Right lobe of liver (tissue), 6 donors: ENCODE data around the gene TBC1D8. TPM values are rescaled to one million over a fixed set of nuclear protein-coding genes. Genes with fewer than 3 reads are reported as not detected.

Source experiments
- ATAC-seq, 4 donors: fragments of 200-7000 bp; cut with Tn5 transposase; one replicate each; pipeline ENCODE4 v1.9.1; 2020; ENCODE audit warnings: mild to moderate bottlenecking in 4 of 4, moderate library complexity in 4 of 4
- DNase-seq, 3 donors: peaks; one replicate each; pipeline ENCODE4 v3.0.0-alpha.2; 2020
- H3K27ac ChIP-seq, 3 donors: fragments of 200-600 bp; one replicate each; pipeline ENCODE4 v1.8.0; 2022
- H3K27me3 ChIP-seq, 2 donors: fragments of 200-600 bp; one replicate each; pipeline ENCODE4 v1.8.0; 2022
- H3K36me3 ChIP-seq, 4 donors: fragments of 200-600 bp; sonication (generic) in 1 of 4; one replicate each; pipeline versions ENCODE4 v1.5.1 to v1.8.0; 2017 to 2022; ENCODE audit warnings: control low read depth in 1 of 4
- H3K4me1 ChIP-seq, 4 donors: fragments of 200-600 bp; sonication (generic) in 1 of 4; one replicate each; pipeline versions ENCODE4 v1.5.1 to v1.8.0; 2017 to 2022; ENCODE audit warnings: control low read depth in 1 of 4
- H3K4me3 ChIP-seq, 3 donors: fragments of 200-600 bp; one replicate each; pipeline ENCODE4 v1.8.0; 2022
- H3K9me3 ChIP-seq, 4 donors: fragments of 200-600 bp; sonication (generic) in 1 of 4; one replicate each; pipeline versions ENCODE4 v1.5.1 to v1.8.0; 2017 to 2022; ENCODE audit warnings: control low read depth in 1 of 4
- POLR2A ChIP-seq: fragments of 450-650 bp; IDR thresholded peaks from one replicate; pipeline ENCODE4 v1.6.1; 2017; ENCODE audit warnings: antibody characterized with exemption, mild to moderate bottlenecking
- WGBS: methylation state at CpG from one replicate; pipeline ENCODE4 v1.1.6; 2018; ENCODE audit warnings: low coverage, low lambda C conversion rate; ENCODE audit not compliant: insufficient coverage; ENCODE audit errors: missing lambda C conversion rate; 5-methylcytosine and 5-hydroxymethylcytosine counted together
- intact Hi-C, 2 donors: fragments of 100-400 bp; cut with DNase I; formaldehyde crosslinking; loops; one replicate each; pipeline versions ENCODE4 v1.11.2 to v1.14.1; 2022
- total RNA-seq, 6 experiments: library from RNA; depleted of rRNA in 2 of 6; stranded (reverse); fragments of >200 nt in 2 of 6; fragmentation: NEBNext Ultra II Directional in 3 of 6; extraction: Animal tissue kit (Norgen Biotek cat#: 25700) in 3 of 6; gene quantifications; one replicate each; pipeline versions ENCODE4 v1.1.0 to v1.2.4, GENCODE V29; 2016 to 2023
- TF ChIP-seq, protein P1 (sequence below), 4 donors: fragments of 200-600 bp in 3 of 4; fragments of 450-650 bp in 1 of 4; IDR thresholded peaks; one replicate each; pipeline versions ENCODE4 v1.5.1 to v1.8.0; 2016 to 2022; ENCODE audit warnings: antibody characterized with exemption in 4 of 4, mild to moderate bottlenecking in 2 of 4
- donor health status: DM: no; HTN: yes; CAD: no.
- donor health status: DM: no; HTN: no; CAD: no.
- donor health status: DM: no; HTN: no; CAD: no.
- donor health status: DM: no; HTN: yes; CAD: no.
- donor health status: DM: no; HTN: yes; CAD: no.

The TBC1D8 gene
- total RNA-seq, 6 experiments from 2014 or later, result 17.3 to 31.2 (median 21.5) TPM

DNA sequence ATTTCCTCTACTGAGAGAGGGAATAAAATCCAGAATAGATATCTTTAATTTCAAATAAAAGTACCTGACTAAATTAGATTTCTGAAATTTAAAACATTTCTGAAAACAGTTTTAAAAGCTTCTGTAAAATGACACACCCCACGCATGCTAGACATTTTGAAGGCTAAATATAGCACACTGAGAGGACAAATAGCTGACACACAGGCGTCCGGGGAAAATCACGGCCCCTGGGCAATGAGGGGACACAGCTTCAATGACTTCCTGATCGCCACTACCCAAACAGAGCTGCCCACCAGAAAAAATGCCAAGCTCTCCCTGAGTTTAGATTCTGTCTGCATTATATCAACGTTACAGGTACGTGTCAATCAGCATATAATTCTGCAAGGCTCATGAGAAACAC, 10.9 kb downstream of the TBC1D8 start:
- Histone ChIP-seq H3K9me3 (no peaks in the 10 kb centered on the region), H3K27ac (no peak overlapping the region), H3K27me3 (no peaks in the 10 kb centered on the region), H3K36me3 (no peaks in the 10 kb centered on the region), H3K4me1 (peaks cover 0 to 22% (median 5%) of the 10 kb centered on the region in 4 donors), H3K4me3 (no peak overlapping the region)
- intact Hi-C loops, result no loop called here
- 69% methylated on average over 7 of the region's 7 CpGs for WGBS
- TF ChIP-seq, protein P1, sequence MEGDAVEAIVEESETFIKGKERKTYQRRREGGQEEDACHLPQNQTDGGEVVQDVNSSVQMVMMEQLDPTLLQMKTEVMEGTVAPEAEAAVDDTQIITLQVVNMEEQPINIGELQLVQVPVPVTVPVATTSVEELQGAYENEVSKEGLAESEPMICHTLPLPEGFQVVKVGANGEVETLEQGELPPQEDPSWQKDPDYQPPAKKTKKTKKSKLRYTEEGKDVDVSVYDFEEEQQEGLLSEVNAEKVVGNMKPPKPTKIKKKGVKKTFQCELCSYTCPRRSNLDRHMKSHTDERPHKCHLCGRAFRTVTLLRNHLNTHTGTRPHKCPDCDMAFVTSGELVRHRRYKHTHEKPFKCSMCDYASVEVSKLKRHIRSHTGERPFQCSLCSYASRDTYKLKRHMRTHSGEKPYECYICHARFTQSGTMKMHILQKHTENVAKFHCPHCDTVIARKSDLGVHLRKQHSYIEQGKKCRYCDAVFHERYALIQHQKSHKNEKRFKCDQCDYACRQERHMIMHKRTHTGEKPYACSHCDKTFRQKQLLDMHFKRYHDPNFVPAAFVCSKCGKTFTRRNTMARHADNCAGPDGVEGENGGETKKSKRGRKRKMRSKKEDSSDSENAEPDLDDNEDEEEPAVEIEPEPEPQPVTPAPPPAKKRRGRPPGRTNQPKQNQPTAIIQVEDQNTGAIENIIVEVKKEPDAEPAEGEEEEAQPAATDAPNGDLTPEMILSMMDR (IDR thresholded peaks at IDR 0.05), result no peak
- TF ChIP-seq POLR2A, result no peak
- DNase-seq (no peak), ATAC-seq (no peak)

GRCh38 chr2:101139495-101139894, 11.7 kb downstream of the TBC1D8 start:
- Histone ChIP-seq H3K27me3 (no peaks in the 10 kb centered on the region), H3K36me3 (no peaks in the 10 kb centered on the region), H3K9me3 (no peaks in the 10 kb centered on the region), H3K4me1 (peaks cover 0 to 25% (median 7%) of the 10 kb centered on the region in 4 donors), H3K27ac (no peak overlapping the region), H3K4me3 (no peak overlapping the region)
- ATAC-seq, result no peak
- 90% methylated on average over 3 of the region's 4 CpGs for WGBS
- intact Hi-C loops, result no loop called here
- DNase-seq, result no peak
- TF ChIP-seq, protein P1 (IDR thresholded peaks at IDR 0.05), result no peak
- no peak for TF ChIP-seq POLR2A

DNA sequence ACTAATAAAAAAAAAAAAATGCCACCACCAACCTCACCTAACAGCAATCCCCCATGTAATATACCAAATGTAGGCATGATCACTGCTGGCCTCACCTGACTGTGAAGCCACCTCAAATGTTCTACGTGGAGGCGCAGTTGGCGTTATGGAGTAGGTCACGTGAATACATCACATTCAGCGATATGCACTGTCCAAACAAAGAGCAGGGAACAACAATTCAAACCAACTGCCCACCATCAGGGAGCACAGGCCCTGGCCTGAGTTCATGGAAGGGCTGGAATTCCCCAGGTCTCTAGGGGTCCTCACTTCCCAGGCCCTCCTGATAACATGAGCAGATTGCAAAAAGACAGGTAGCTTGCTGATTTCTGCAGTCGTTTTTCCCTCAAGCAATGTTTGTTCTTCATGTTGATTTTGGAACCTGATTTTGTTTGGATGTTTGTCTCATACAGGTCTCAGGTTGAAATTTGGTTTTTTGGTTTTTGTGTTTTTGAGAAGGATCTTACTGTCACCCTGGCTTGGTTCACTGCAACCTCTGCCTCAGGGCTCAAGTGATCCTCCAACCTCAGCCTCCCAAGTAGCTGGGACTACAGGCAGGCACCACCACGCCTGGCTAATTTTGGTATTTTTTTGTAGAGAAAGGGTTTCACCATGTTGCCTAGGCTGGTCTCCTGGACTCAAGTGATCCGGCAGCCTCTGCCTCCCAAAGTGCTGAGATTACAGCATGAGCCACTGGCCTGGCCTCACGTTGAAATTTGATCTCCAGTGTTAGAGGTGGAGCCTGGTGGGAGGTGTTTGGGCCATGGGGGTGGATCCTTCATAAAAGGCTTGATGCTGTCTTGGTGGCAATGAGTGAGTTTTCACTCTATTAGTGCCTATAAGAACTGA, 15.5 kb downstream of the TBC1D8 start:
- intact Hi-C loops, result no loop called here

GRCh38 chr2:101133492-101134100, 17.6 kb downstream of the TBC1D8 start:
- no peak for DNase-seq
- Histone ChIP-seq H3K27ac (no peak overlapping the region), H3K4me1 (peaks cover 0 to 28% (median 11%) of the 10 kb centered on the region in 4 donors), H3K9me3 (no peaks in the 10 kb centered on the region), H3K27me3 (no peaks in the 10 kb centered on the region), H3K4me3 (no peak overlapping the region), H3K36me3 (no peaks in the 10 kb centered on the region)
- no peak for TF ChIP-seq POLR2A
- TF ChIP-seq, protein P1 (IDR thresholded peaks at IDR 0.05), result no peak
- peak in 3 of 4 donors; percentile 5 to 14 (median 6) for ATAC-seq
- 58% methylated on average over 2 of the region's 2 CpGs for WGBS
- intact Hi-C loops, result no loop called here

More for the DNA sequence above, 15.5 kb downstream of the TBC1D8 start:
- DNase-seq (peak; percentile 49 to 72 (median 69)), ATAC-seq (peak; percentile 81 to 92 (median 91))
- Histone ChIP-seq H3K27ac (peak overlapping the region; percentile 57 to 74 (median 73)), H3K9me3 (no peaks in the 10 kb centered on the region), H3K4me3 (no peak overlapping the region), H3K4me1 (peaks cover 0 to 25% (median 8%) of the 10 kb centered on the region in 4 donors), H3K36me3 (no peaks in the 10 kb centered on the region), H3K27me3 (no peaks in the 10 kb centered on the region)
- WGBS, result 32% methylated on average over 9 of the region's 9 CpGs
- TF ChIP-seq POLR2A, result peak; percentile 76
- TF ChIP-seq, protein P1 (IDR thresholded peaks at IDR 0.05), result no peak
